ENCODE results near the gene CCDC30. TPM values are rescaled to one million over a fixed set of nuclear protein-coding genes. Genes with fewer than 3 reads are reported as not detected.

Gene CCDC30
- total RNA-seq, 6 donors from 2014 or later: 4.4 to 40.9 (median 8.2) TPM

DNA sequence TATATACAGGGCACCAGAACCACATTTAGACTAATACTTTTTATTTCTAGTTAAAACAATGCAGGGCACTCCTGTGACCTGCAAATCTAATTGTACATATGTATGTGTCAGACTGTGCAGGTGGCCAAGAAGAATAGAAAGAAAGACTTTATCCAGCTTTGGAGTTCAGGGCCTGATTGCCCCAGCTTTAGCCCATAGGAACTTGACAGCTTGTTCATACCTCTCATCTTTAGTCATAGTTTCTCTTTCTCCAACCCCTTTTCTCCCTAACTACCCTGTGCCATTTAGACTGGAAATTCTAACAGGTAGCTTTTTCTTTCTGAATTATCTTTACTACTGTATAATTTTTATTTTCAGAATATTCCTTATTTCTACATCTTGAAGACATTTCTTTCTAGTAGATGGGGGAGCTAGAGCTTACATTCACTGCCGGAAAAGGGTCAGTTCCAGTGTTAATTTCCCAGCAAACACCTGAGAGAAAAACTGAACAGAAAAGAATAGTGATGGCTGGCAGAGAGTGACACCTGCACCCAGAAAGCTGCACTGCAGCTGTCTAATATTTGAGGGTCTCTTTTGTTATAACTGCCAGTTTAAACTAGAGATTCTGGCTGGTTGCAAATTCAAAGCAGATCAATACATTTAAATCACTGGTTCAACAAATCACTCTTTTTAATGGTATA lies 227.5 kb downstream of the CCDC30 start:
- Histone ChIP-seq H3K27me3 (no peaks in the 10 kb centered on the region), H3K4me1 (peaks cover 54 to 79% (median 58%) of the 10 kb centered on the region in 4 donors), H3K9me3 (no peaks in the 10 kb centered on the region), H3K4me3 (no peak overlapping the region), H3K36me3 (peaks cover 0 to 19% (median under 1%) of the 10 kb centered on the region in 4 donors), H3K27ac (no peak overlapping the region)
- TF ChIP-seq, protein P1, sequence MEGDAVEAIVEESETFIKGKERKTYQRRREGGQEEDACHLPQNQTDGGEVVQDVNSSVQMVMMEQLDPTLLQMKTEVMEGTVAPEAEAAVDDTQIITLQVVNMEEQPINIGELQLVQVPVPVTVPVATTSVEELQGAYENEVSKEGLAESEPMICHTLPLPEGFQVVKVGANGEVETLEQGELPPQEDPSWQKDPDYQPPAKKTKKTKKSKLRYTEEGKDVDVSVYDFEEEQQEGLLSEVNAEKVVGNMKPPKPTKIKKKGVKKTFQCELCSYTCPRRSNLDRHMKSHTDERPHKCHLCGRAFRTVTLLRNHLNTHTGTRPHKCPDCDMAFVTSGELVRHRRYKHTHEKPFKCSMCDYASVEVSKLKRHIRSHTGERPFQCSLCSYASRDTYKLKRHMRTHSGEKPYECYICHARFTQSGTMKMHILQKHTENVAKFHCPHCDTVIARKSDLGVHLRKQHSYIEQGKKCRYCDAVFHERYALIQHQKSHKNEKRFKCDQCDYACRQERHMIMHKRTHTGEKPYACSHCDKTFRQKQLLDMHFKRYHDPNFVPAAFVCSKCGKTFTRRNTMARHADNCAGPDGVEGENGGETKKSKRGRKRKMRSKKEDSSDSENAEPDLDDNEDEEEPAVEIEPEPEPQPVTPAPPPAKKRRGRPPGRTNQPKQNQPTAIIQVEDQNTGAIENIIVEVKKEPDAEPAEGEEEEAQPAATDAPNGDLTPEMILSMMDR (IDR thresholded peaks at IDR 0.05): peak in 2 of 6 experiments; percentile 4 to 8
- no peak for TF ChIP-seq POLR2A (IDR thresholded peaks at IDR 0.05)
- 87 to 88% methylated on average over 1 of the region's 1 CpG for WGBS, 2 donors
- ATAC-seq (ENCODE audit: low FRiP score in 2 of 2): no peak
- no peak for DNase-seq

DNA sequence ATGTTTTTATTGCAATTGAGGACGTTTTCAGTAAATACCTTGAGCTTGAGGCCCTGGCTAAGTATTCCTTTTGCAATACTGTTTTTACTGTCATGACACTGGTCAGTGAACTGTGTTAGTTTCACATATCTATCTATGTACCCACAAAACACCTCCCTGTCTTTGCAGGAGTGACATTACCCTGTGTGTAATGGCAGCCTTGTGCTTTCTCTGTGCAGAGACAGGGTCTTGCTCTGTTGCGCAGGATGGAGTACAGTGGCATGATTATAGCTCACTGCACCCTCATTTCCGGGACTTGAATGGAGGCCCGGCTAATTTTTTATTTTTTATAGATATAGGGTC lies 228.0 kb downstream of the CCDC30 start:
- peaks cover 0 to 24% (median 3%) of the 10 kb centered on the region in 4 donors for H3K36me3 ChIP-seq
- H3K4me1 ChIP-seq: peaks cover 50 to 74% (median 53%) of the 10 kb centered on the region in 4 donors
- no peak overlapping the region for H3K4me3 ChIP-seq
- 73 to 81% methylated on average over 4 of the region's 4 CpGs for WGBS, 2 donors
- H3K27ac ChIP-seq: no peak overlapping the region
- H3K27me3 ChIP-seq: no peaks in the 10 kb centered on the region
- TF ChIP-seq, protein P1 (IDR thresholded peaks at IDR 0.05): no peak
- TF ChIP-seq POLR2AphosphoS5 (IDR thresholded peaks at IDR 0.05): no peak
- TF ChIP-seq POLR2A (IDR thresholded peaks at IDR 0.05): no peak
- TF ChIP-seq EP300 (IDR thresholded peaks at IDR 0.05): no peak
- DNase-seq: no peak
- H3K9me3 ChIP-seq: no peaks in the 10 kb centered on the region
- ATAC-seq (ENCODE audit: low FRiP score in 2 of 2): no peak

DNA sequence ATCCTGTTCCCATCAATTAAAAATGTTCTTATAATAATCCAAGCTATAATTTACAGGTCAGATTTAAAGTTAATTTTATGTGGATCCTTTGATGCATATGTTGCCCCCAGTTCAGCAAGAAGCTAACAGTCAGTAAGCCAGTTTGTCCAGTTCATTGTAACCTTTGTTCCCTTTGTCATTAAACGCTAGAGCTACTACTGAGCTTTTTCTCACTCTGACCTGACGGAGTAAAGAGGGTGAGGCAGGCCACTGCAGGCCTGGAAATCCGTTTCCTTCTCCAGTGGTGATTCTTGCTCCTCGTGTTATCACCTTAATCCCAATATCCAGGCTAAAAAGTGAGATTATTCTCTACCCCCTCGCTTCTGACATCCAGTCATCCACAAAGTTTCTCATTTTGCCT lies 229.4 kb downstream of the CCDC30 start:
- ATAC-seq (ENCODE audit: low FRiP score in 2 of 2) (no peak), DNase-seq (no peak)
- Histone ChIP-seq H3K36me3 (peaks cover 3 to 37% (median 15%) of the 10 kb centered on the region in 4 donors), H3K4me3 (no peak overlapping the region), H3K27me3 (no peaks in the 10 kb centered on the region), H3K9me3 (no peaks in the 10 kb centered on the region), H3K4me1 (peaks cover 37 to 61% (median 42%) of the 10 kb centered on the region in 4 donors), H3K27ac (peak overlapping the region in 2 of 4 donors; percentile 0 to 42)
- TF ChIP-seq POLR2AphosphoS5 (IDR thresholded peaks at IDR 0.05): no peak
- TF ChIP-seq POLR2A (IDR thresholded peaks at IDR 0.05): no peak
- no peak for TF ChIP-seq EP300 (IDR thresholded peaks at IDR 0.05)
- TF ChIP-seq, protein P1 (IDR thresholded peaks at IDR 0.05): no peak
- 37 to 79% methylated on average over 5 of the region's 5 CpGs for WGBS, 2 donors

DNA sequence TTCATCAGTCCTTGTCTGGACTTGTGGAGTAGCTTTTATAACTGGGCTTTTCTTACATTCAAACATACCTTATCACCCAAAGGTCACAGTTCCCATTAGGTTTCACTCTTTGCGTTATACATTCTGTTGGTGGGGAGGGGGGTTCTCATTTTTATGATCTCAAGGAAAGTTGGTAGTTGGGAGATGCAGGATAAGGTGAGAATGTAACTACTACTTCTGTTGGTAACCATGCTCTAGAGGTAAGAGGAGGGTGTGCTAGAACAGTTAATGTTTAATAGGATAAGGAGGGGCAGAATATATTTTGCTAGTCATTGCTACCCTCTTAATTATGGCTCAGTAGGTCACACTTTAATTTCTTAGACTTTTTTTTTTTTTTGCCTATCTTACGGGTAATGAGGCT lies 229.8 kb downstream of the CCDC30 start:
- Histone ChIP-seq H3K27ac (peak overlapping the region in 1 of 4 donors; percentile 42), H3K4me1 (peaks cover 35 to 56% (median 42%) of the 10 kb centered on the region in 4 donors), H3K36me3 (peaks cover 8 to 42% (median 19%) of the 10 kb centered on the region in 4 donors), H3K27me3 (no peaks in the 10 kb centered on the region), H3K4me3 (no peak overlapping the region), H3K9me3 (no peaks in the 10 kb centered on the region)
- DNase-seq (no peak), ATAC-seq (ENCODE audit: low FRiP score in 2 of 2) (peak in 1 of 2 donors; percentile 49)
- TF ChIP-seq, protein P1 (IDR thresholded peaks at IDR 0.05): no peak
- no peak for TF ChIP-seq POLR2AphosphoS5 (IDR thresholded peaks at IDR 0.05)
- no peak for TF ChIP-seq POLR2A (IDR thresholded peaks at IDR 0.05)
- no peak for TF ChIP-seq EP300 (IDR thresholded peaks at IDR 0.05)
- WGBS, 2 donors: 67 to 82% methylated on average over 2 of the region's 2 CpGs

All from upper lobe of left lung (tissue), 6 donors.